Stimulated activated CD8-positive, alpha-beta memory T cell treated with anti-CD3 and anti-CD28 coated beads, Interleukin-7, amount 100 ng/mL, for 1 hour (primary cell): ENCODE results near the gene PRPF40B.

Source experiments
- DNase-seq, 2 donors: peaks; one replicate each; pipeline ENCODE4 v3.0.0-alpha.2; 2020; ENCODE audit warnings: low read depth in 2 of 2

Gene PRPF40B

GRCh38 chr12:49684310-49684854 lies 61.0 kb downstream of the PRPF40B start:
- no peak for DNase-seq

GRCh38 chr12:49687941-49688340 lies 64.6 kb downstream of the PRPF40B start:
- no peak for DNase-seq

GRCh38 chr12:49689237-49689636 lies 65.9 kb downstream of the PRPF40B start:
- DNase-seq = no peak

- DNase-seq = no peak
These were observed 66.4 kb downstream of the PRPF40B start for GRCh38 chr12:49689785-49690184.

GRCh38 chr12:49692851-49693250 lies 69.5 kb downstream of the PRPF40B start:
- DNase-seq = no peak

- DNase-seq = no peak
These were observed 70.6 kb downstream of the PRPF40B start for GRCh38 chr12:49693931-49694444.
